Measurements from ENCODE around the gene ZNF90.

GRCh38 chr19:20162821-20163220 lies 85.0 kb downstream of the ZNF90 start:
- no peak for TF ChIP-seq CTCF (IDR thresholded peaks at IDR 0.05 in 4 of 5, conservative IDR thresholded peaks at IDR 0.05 in 1 of 5)
- TF ChIP-seq POLR2A (IDR thresholded peaks at IDR 0.05), result no peak
